Neutrophil (primary cell): ENCODE data around the gene LENG8.

ENCODE experiments used
- H3K27ac ChIP-seq: fragments of 200-600 bp; sonication (generic); 2 replicates; pipeline ENCODE4 v1.5.1; 2016; ENCODE audit warnings: mild to moderate bottlenecking, moderate library complexity
- H3K27me3 ChIP-seq: fragments of 200-600 bp; sonication (generic); 2 replicates; pipeline ENCODE4 v1.6.0; 2016; ENCODE audit warnings: mild to moderate bottlenecking
- H3K36me3 ChIP-seq: fragments of 200-600 bp; sonication (generic); 2 replicates; pipeline ENCODE4 v1.5.1; 2017
- H3K4me1 ChIP-seq, 2 experiments: fragments of 200-600 bp in 1 of 2; sonication (generic) in 1 of 2; 1 replicate in 1 of 2; 2 replicates in 1 of 2; pipeline versions ENCODE4 v1.5.1 to v1.6.1; 2013 to 2016; ENCODE audit warnings: low read depth in 1 of 2, low read length in 1 of 2, mild to moderate bottlenecking in 1 of 2, moderate library complexity in 1 of 2; ENCODE audit not compliant: control insufficient read depth in 1 of 2, insufficient read depth in 1 of 2
- H3K4me3 ChIP-seq, 2 experiments: fragments of 200-600 bp in 1 of 2; sonication (generic) in 1 of 2; 1 replicate in 1 of 2; 2 replicates in 1 of 2; pipeline ENCODE4 v1.5.1; 2013 to 2016; ENCODE audit warnings: low read depth in 1 of 2, low read length in 1 of 2, mild to moderate bottlenecking in 1 of 2, moderate library complexity in 1 of 2
- H3K9me3 ChIP-seq: fragments of 200-600 bp; sonication (generic); 2 replicates; pipeline ENCODE4 v1.5.1; 2016
- TF ChIP-seq, protein P1 (sequence below): fragments of 200-600 bp; sonication (generic); IDR thresholded peaks from 2 replicates; pipeline ENCODE4 v1.5.1; 2016; ENCODE audit warnings: antibody characterized with exemption

The LENG8 gene

DNA sequence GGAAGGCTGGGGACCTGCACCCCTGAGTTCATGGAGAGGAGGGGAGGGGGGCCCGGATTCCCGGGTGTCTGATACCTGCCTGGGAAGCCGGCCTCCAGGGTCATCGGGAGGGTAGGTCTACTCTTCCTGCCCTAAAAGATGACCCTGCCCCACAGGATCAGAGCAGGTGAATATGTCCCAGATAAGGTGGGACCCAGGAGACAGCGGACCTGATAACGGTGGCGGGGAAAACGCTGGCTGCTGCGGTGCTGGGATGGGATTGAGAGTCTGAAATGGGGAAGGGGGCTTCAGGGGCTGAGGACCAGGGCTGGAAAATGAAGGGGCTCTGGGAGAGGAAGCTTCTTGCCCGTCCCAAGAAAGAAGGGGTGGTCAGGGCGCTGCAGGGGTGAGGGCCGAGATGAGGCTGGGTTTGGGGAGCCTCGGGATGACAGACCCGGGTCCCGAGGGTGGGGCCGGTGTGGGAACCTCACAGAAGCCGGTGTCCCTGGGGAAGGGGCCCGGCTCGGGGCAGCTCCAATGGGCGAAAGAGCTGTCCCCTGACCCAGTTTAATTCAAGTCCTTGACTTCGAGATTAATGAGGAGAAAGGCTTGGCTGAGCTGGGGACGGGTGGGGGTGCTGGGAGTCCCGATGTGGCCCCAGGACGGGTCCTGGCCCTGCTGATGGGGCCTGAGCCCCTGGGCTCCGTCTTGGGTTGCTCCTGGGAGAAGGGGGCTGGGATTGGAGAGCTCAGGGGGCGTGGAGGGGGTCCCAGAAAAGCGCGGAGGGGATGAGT is 32.9 kb upstream of the LENG8 start:
- Histone ChIP-seq H3K27me3 (peaks cover 89% of the 10 kb centered on the region), H3K36me3 (no peaks in the 10 kb centered on the region), H3K4me3 (no peak overlapping the region), H3K9me3 (no peaks in the 10 kb centered on the region), H3K4me1 (peaks cover 18 to 19% of the 10 kb centered on the region in 2 experiments), H3K27ac (no peak overlapping the region)
- TF ChIP-seq, protein P1, sequence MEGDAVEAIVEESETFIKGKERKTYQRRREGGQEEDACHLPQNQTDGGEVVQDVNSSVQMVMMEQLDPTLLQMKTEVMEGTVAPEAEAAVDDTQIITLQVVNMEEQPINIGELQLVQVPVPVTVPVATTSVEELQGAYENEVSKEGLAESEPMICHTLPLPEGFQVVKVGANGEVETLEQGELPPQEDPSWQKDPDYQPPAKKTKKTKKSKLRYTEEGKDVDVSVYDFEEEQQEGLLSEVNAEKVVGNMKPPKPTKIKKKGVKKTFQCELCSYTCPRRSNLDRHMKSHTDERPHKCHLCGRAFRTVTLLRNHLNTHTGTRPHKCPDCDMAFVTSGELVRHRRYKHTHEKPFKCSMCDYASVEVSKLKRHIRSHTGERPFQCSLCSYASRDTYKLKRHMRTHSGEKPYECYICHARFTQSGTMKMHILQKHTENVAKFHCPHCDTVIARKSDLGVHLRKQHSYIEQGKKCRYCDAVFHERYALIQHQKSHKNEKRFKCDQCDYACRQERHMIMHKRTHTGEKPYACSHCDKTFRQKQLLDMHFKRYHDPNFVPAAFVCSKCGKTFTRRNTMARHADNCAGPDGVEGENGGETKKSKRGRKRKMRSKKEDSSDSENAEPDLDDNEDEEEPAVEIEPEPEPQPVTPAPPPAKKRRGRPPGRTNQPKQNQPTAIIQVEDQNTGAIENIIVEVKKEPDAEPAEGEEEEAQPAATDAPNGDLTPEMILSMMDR, result no peak

DNA sequence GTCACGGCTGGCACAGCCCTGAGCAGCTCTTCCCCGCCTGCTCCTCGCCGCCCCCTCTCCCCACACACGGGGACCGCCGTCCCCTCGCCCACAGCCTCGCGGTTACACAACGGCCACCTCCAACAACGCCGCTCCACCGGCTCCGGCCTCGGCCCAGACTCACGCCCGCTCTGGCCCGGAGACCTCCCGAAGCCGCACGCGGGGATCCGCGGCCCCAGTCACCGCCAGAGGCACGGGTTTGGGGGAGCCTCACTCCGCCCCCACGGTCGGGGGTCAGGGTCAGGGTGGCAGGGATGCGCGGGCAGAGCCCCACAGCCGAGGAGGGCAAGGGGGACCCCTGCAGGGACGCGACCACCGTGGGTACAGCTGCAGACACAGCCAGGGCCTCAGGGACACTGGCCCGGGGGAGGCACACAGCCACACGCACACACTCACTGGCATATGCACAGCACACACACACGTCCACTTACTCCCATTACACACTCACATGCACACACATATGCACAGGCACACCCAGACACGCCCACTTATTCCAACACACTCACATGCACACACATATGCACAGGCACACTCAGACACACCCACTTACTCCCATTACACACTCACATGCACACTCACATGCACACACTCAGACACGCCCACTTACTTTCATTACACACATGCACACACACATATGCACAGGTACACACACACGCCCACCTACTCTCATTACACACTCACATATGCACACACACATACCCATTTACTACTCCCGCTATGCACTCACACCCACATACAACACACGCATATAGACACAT is 32.1 kb upstream of the LENG8 start:
- Histone ChIP-seq H3K27me3 (peaks cover 94% of the 10 kb centered on the region), H3K4me3 (no peak overlapping the region), H3K9me3 (no peaks in the 10 kb centered on the region), H3K4me1 (peaks cover 18 to 19% of the 10 kb centered on the region in 2 experiments), H3K27ac (no peak overlapping the region), H3K36me3 (no peaks in the 10 kb centered on the region)
- TF ChIP-seq, protein P1, result no peak

DNA sequence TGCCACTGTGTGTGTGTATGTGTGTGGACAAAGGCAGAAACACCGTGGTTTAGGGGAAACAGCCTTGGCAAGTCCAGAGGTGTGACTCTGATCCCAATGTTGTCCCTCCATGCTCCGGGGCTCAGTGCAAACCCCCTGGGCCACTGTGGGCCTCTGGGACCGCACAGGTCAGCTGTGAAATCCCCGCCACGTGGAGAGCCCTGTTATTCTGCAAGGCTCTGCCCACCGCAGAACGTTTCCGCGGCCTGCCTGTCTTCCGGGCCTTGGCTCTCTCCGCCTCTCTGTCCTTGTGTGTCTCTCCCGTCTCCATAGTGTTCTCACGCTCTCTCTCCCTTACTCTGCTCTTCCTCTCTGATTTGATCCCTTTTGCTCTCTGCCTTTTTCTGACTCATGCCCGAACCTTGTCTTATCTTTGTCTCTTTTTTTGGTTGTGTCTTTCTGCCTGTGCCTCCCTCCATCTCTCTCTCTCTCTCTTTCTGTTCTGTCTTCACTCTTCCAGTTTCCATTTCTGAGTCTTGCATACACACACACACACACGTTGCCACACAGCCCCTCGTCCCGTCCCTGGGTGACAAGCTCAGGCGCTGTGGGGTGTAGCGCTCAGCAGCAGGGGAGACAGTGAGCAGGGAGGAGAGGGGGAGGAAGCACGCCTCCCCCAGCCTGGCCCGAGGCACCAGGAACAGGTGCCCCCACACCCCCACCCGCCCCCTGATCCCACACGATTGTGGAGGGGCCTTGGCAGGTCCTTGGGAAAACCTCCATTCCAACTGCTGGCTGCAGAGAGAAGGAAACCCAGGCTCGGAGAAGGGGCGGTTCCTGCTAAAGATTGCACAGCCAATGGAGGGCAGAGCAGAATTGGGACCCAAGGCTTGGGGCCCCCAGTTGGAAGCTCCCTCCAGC is 30.7 kb upstream of the LENG8 start:
- Histone ChIP-seq H3K27ac (no peak overlapping the region), H3K4me1 (peaks cover 18 to 19% of the 10 kb centered on the region in 2 experiments), H3K9me3 (no peaks in the 10 kb centered on the region), H3K27me3 (peaks cover 88% of the 10 kb centered on the region), H3K36me3 (no peaks in the 10 kb centered on the region), H3K4me3 (no peak overlapping the region)
- TF ChIP-seq, protein P1, result no peak

DNA sequence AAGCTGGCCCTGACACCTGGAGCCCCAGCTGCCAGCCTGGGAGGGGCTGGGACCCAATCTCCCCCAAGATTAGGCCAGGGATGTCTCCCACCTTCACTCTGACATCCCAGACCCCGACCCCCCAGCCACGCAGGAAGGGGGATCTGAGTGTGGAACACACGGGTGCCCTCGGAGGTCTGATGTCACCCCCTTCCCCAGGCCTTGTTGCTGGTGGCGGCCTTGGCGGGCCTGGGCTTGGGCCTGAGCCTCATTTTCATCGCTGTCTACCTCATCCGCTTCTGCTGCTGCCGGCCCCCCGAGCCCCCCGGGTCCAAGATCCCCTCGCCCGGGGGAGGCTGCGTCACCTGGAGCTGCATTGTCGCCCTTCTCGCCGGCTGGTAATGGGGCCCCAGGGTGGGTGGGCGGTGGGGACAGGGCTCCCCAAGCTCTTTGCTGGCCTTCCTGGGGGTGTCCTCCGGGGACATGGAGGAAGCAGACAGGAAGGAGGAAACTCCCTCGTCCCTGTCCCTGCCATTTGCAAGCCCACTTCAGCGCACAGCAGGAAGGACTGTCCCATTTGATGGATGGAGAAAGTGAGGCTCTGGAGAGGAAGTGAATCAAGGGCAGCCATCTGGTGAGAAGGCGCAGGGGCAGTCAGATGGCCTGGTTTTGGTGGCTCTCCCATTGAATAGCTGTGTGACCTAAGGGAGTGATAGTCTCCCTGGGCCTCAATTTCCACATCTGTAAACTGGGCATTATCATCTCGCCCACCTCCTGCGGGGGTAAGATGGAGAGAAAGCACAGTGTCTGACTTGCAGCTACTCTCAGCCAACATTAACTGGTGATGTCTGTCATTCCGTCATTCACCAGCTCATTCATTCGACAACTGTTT is 29.8 kb upstream of the LENG8 start:
- Histone ChIP-seq H3K27me3 (peaks cover 84% of the 10 kb centered on the region), H3K27ac (no peak overlapping the region), H3K4me1 (peaks cover 18 to 19% of the 10 kb centered on the region in 2 experiments), H3K9me3 (no peaks in the 10 kb centered on the region), H3K4me3 (no peak overlapping the region), H3K36me3 (no peaks in the 10 kb centered on the region)
- TF ChIP-seq, protein P1, result no peak
